WTC11 (cell line): ENCODE measurements around the gene CROCC2. TPM values are rescaled to one million over a fixed set of nuclear protein-coding genes. Genes with fewer than 3 reads are reported as not detected.

Experiments used
- ATAC-seq: fragments of 200-7000 bp; cut with Tn5 transposase; 2 replicates; pipeline ENCODE4 v1.10.0; 2021; ENCODE audit warnings: mild to moderate bottlenecking, moderate library complexity
- CTCF ChIA-PET: fragments of 300-600 bp; sonication (Branson Sonifier 250); formaldehyde crosslinking; loops from one replicate; lab custom pipeline; 2021; ENCODE audit warnings: antibody characterized with exemption; lab: Charles Lee
- POLR2A ChIA-PET: fragments of 350-600 bp; sonication (Branson Sonifier 250); formaldehyde crosslinking; loops from one replicate; lab custom pipeline; 2021; ENCODE audit warnings: antibody characterized with exemption; lab: Charles Lee
- DNase-seq: peaks from one replicate; pipeline ENCODE4 v3.0.0; 2021; ENCODE audit warnings: low spot score
- H3K27ac Mint-ChIP-seq: 2 replicates; pipeline ENCODE4 v1.8.0; 2021; ENCODE audit warnings: mixed read lengths
- H3K27me3 Mint-ChIP-seq: 2 replicates; pipeline ENCODE4 v1.8.0; 2021; ENCODE audit warnings: low read depth, mild to moderate bottlenecking, moderate library complexity, mixed read lengths
- H3K36me3 Mint-ChIP-seq: 2 replicates; pipeline ENCODE4 v1.8.0; 2021; ENCODE audit warnings: mixed read lengths
- H3K4me1 Mint-ChIP-seq: 2 replicates; pipeline ENCODE4 v1.8.0; 2022; ENCODE audit warnings: mixed read lengths
- H3K4me3 Mint-ChIP-seq: 2 replicates; pipeline ENCODE4 v1.8.0; 2021; ENCODE audit warnings: mild to moderate bottlenecking, moderate library complexity, mixed read lengths
- H3K9me3 Mint-ChIP-seq: 2 replicates; pipeline ENCODE4 v1.8.0; 2021; ENCODE audit warnings: mixed read lengths
- AFF4 ChIP-seq: sonication (generic); formaldehyde crosslinking; IDR thresholded peaks from 2 replicates; pipeline ENCODE4 v1.8.1; 2023; ENCODE audit warnings: mild to moderate bottlenecking, missing genetic modification reagents, borderline replicate concordance
- ATF1 ChIP-seq: sonication (generic); formaldehyde crosslinking; IDR thresholded peaks from 2 replicates; pipeline ENCODE4 v1.8.1; 2023; ENCODE audit warnings: mild to moderate bottlenecking, moderate library complexity, missing genetic modification reagents
- ATF2 ChIP-seq: sonication (generic); formaldehyde crosslinking; IDR thresholded peaks from 2 replicates; pipeline ENCODE4 v1.8.1; 2022; ENCODE audit warnings: low read depth, missing genetic modification reagents, borderline replicate concordance
- ATF6 ChIP-seq: sonication (generic); formaldehyde crosslinking; IDR thresholded peaks from 2 replicates; pipeline ENCODE4 v1.8.1; 2023; ENCODE audit warnings: mild to moderate bottlenecking, missing genetic modification reagents
- EMX1 ChIP-seq: fragments of 250-450 bp; sonication (Bioruptor Pico); IDR thresholded peaks from 2 replicates; pipeline ENCODE4 v1.8.0; 2021; ENCODE audit warnings: mild to moderate bottlenecking
- FOXP1 ChIP-seq: sonication (generic); formaldehyde crosslinking; IDR thresholded peaks from 2 replicates; pipeline ENCODE4 v1.8.0; 2022; ENCODE audit warnings: missing genetic modification reagents, mild to moderate bottlenecking, moderate library complexity, borderline replicate concordance
- HMGA2 ChIP-seq: fragments of 250-450 bp; sonication (Bioruptor Pico); IDR thresholded peaks from 2 replicates; pipeline ENCODE4 v1.4.0; 2021; ENCODE audit warnings: mild to moderate bottlenecking, moderate library complexity
- IRF1 ChIP-seq: sonication (generic); formaldehyde crosslinking; IDR thresholded peaks from 2 replicates; pipeline ENCODE4 v1.8.0; 2023; ENCODE audit warnings: missing genetic modification reagents
- IRF2 ChIP-seq: sonication (generic); formaldehyde crosslinking; IDR thresholded peaks from 2 replicates; pipeline ENCODE4 v1.8.0; 2022; ENCODE audit warnings: low read depth, missing genetic modification reagents, borderline replicate concordance
- JUN ChIP-seq: sonication (generic); formaldehyde crosslinking; IDR thresholded peaks from 2 replicates; pipeline ENCODE4 v1.8.0; 2023; ENCODE audit warnings: mild to moderate bottlenecking, missing genetic modification reagents
- MLX ChIP-seq: sonication (generic); formaldehyde crosslinking; IDR thresholded peaks from 2 replicates; pipeline ENCODE4 v1.8.1; 2023; ENCODE audit warnings: mild to moderate bottlenecking, missing genetic modification reagents, moderate library complexity
- MXD4 ChIP-seq: fragments of 250-450 bp; sonication (Bioruptor Pico); IDR thresholded peaks from 2 replicates; pipeline ENCODE4 v1.8.0; 2021; ENCODE audit warnings: mild to moderate bottlenecking, moderate library complexity, borderline replicate concordance
- NR3C1 ChIP-seq: sonication (generic); formaldehyde crosslinking; conservative IDR thresholded peaks from 2 replicates; pipeline ENCODE4 v1.8.1; 2023; ENCODE audit warnings: low read depth, mild to moderate bottlenecking, missing genetic modification reagents
- OVOL2 ChIP-seq: fragments of 250-450 bp; sonication (Bioruptor Pico); IDR thresholded peaks from 2 replicates; pipeline ENCODE4 v1.9.0; 2021; ENCODE audit warnings: mild to moderate bottlenecking, borderline replicate concordance
- PRRX2 ChIP-seq: fragments of 250-450 bp; sonication (Bioruptor Pico); IDR thresholded peaks from 2 replicates; pipeline ENCODE4 v1.8.0; 2021; ENCODE audit warnings: mild to moderate bottlenecking
- SMAD4 ChIP-seq: sonication (generic); formaldehyde crosslinking; IDR thresholded peaks from 2 replicates; pipeline ENCODE4 v1.8.0; 2022; ENCODE audit warnings: mild to moderate bottlenecking, missing genetic modification reagents
- TEAD1 ChIP-seq: sonication (generic); formaldehyde crosslinking; IDR thresholded peaks from 2 replicates; pipeline ENCODE4 v1.8.0; 2022; ENCODE audit warnings: mild to moderate bottlenecking, missing genetic modification reagents
- ZMAT4 ChIP-seq: fragments of 250-450 bp; sonication (Bioruptor Pico); IDR thresholded peaks from 2 replicates; pipeline ENCODE4 v1.9.0; 2021; ENCODE audit warnings: mild to moderate bottlenecking
- ZNF121 ChIP-seq: sonication (generic); formaldehyde crosslinking; IDR thresholded peaks from 2 replicates; pipeline ENCODE4 v1.8.0; 2023; ENCODE audit warnings: missing genetic modification reagents
- ZSCAN18 ChIP-seq: fragments of 250-450 bp; sonication (Bioruptor Pico); IDR thresholded peaks from 2 replicates; pipeline ENCODE4 v2.1.2; 2022; ENCODE audit warnings: mild to moderate bottlenecking, moderate library complexity
- total RNA-seq: library from RNA; stranded (reverse); gene quantifications from 3 replicates; pipeline ENCODE4 v1.2.3, GENCODE V29; 2021

The CROCC2 gene
- total RNA-seq, 1 experiment from 2014 or later = not detected

GRCh38 chr2:240884221-240884620 lies 21.9 kb upstream of the CROCC2 start (continued):
- no peak for TF ChIP-seq ATF6 (CRISPR knock-in tag)
- TF ChIP-seq ZSCAN18 (CRISPR knock-in tag) = no peak
- no peak for TF ChIP-seq SMAD4 (CRISPR knock-in tag)
- TF ChIP-seq ATF1 (CRISPR knock-in tag) = no peak
- TF ChIP-seq IRF1 (CRISPR knock-in tag) = no peak
- no peak for TF ChIP-seq IRF2 (CRISPR knock-in tag)
- TF ChIP-seq MXD4 (CRISPR knock-in tag) = no peak

- ATAC-seq (no peak), DNase-seq (no peak)
- POLR2A ChIA-PET = no interaction called here
- Mint-ChIP-seq H3K4me1 (no peaks in the 10 kb centered on the region), H3K4me3 (no peak overlapping the region), H3K9me3 (no peaks in the 10 kb centered on the region), H3K36me3 (no peaks in the 10 kb centered on the region), H3K27ac (no peak overlapping the region), H3K27me3 (no peaks in the 10 kb centered on the region)
- CTCF ChIA-PET = no interaction called here
- TF ChIP-seq FOXP1 (CRISPR knock-in tag) (no peak), JUN (CRISPR knock-in tag) (no peak), ZSCAN18 (CRISPR knock-in tag) (no peak)
These were observed 21.4 kb upstream of the CROCC2 start for GRCh38 chr2:240884745-240885144.

- no peak overlapping the region for H3K27ac Mint-ChIP-seq
- H3K4me1 Mint-ChIP-seq = no peaks in the 10 kb centered on the region
- no peak for DNase-seq
- ChIA-PET POLR2A (no interaction called here), CTCF (no interaction called here)
- no peaks in the 10 kb centered on the region for H3K36me3 Mint-ChIP-seq
- no peaks in the 10 kb centered on the region for H3K9me3 Mint-ChIP-seq
- H3K27me3 Mint-ChIP-seq = no peaks in the 10 kb centered on the region
- H3K4me3 Mint-ChIP-seq = no peak overlapping the region
- no peak for ATAC-seq
- TF ChIP-seq ZSCAN18 (CRISPR knock-in tag) (no peak), EMX1 (CRISPR knock-in tag) (no peak), MLX (no peak), TEAD1 (no peak), OVOL2 (CRISPR knock-in tag) (no peak), ZNF121 (CRISPR knock-in tag) (no peak), NR3C1 (CRISPR knock-in tag) (no peak), HMGA2 (CRISPR knock-in tag) (no peak), ZMAT4 (no peak), PRRX2 (no peak), ATF2 (CRISPR knock-in tag) (no peak), AFF4 (CRISPR knock-in tag) (no peak), ATF1 (CRISPR knock-in tag) (no peak)
These were observed 20.6 kb upstream of the CROCC2 start for GRCh38 chr2:240885566-240885965.
